HG02678 (cell line): Measurements from ENCODE around the gene CNTFR.

ENCODE experiments used
- ATAC-seq: cut with Tn5 transposase; IDR thresholded peaks from one replicate; pipeline ENCODE4 v1.9.1; 2021; ENCODE audit warnings: mild to moderate bottlenecking, moderate library complexity; ENCODE audit not compliant: unreplicated experiment

Gene CNTFR

DNA sequence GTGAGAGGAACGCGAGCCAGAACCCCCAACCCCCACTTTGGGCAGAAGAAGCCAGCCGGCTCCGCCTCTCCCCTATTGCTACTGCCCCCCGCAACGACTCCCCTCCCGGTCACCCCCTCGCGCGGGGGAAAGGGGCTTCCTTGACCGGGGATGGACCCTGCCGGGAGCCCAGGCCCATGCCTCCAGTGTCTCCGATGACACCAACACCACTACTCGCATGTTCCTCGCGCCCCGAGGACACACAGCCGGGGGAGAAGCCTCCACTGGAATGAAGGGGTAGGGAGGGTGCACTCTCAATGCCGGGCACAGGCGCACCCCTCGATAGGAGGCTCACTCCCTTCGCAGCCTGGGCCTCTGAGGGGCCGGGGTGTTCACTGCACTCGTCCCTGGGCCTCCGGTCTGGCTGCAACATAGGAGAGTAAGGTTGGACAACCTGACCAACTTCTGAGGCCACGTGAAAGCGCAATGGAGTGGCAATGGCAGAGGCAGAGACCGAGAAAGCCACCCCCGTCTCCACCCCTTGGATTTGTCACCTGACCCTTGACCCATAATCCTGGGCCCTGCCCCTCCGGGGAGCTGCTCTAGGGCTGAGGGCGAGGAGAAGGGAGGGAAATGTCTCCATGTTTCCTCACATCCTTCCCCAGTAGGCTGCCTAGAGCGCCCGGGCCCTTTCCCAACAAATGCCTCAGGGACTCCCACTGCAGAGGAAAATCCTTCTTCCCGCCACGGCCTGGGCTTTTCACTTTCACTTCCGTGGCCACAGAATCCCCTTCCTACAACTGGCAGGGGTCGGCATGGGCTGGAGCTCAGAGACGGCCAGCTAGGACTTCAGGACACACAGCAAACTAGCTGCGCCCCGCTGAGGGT, 1.1 kb upstream of the CNTFR start:
- ATAC-seq = no peak

DNA sequence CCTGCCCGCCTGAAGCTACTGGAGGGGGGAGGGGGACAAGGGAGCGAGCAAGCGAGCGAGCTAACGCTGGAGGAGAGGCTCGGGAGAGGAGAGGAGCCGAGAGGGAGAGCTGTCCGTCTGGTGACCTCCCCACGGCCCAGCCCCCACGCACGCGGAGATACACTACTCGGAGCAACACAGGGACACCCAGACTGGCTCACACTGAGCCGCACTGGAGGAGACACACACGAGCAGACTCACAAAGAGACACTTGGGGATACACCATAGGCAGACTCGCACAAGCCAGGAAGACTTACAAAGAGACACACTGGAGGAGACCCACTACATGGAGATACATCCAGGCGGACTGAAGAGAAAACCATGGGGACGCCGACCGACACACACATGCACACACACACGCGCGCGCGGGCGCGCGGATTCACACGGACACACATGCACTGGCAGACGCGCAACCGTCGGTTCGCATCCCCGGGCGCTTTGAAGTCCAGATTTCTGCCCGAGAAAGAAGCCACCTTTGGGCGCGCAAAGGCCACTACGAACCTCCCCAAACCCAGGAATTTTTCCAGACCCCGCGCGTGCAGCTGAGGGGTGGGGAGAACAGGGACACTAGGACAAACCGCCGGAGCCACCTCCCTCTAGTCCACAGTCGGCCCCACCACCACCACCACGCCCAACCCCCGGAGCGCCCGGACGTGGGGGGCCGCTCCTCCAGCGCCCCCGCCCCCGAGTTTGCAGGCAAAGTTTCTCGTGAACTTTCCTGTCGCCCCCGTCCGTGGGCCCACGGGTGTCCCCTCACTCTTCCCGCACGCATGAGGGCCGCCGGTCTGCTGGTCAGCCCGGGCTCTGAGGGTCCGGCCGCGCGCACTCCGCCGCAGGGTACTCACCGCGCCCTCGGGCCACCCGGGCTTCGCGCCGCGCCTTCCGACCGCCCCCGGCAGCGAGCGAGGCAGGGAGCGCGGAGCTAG, 571 bp downstream of the CNTFR start:
- no peak for ATAC-seq

DNA sequence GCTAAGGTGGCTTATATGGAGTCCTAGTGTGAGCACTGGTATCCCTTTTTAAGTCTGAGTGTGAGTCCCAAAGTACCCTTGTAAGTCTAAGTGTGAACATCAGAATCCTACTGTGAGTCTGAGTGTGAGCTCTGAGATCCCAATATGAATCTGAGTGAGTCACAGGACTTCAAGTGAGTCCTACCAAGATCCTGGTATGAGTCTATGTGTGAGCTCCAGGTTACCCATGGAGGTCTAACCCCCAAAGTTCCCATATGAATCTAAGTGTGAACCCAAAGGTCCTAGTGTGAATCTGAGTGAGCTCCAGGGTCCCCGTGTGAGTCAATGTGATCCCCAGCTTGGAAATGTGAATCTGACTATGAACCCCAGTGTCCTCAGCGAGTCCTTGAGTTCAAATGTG, 2.3 kb downstream of the CNTFR start:
- ATAC-seq = no peak

DNA sequence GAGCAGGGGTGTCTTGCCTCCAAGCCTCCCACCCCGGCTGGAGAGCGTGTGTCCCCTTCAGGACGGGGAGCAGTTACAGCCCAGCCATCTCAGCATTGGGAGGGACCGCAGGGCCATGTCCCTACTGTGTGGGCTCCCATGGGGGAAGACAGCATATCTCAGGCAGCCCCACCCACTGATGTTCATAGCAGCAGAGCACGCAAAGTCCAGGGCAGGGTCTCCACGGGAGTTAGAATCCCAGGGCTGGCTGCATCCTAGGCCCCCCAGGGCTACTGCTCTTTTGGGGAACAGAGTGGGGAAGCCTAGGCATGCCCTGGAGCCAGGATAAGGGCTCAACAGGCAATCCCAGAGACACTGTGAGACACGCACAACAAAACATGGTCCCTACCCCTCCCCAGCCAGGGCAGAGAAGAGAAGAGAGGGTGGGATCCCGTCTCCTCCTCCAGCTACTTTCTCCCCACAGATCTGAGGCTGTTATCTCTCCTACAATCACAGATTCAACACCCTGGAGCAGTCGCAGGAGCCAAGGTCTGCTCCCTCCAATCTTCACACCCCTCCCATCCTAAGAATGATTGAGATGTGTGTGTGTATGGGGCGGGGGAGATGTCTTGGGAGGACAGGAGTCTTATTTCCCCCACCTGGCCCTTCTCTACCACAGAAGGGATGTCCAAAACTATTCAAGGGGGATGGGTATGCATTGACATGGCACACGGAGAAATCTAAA, 3.4 kb downstream of the CNTFR start:
- ATAC-seq = no peak

DNA sequence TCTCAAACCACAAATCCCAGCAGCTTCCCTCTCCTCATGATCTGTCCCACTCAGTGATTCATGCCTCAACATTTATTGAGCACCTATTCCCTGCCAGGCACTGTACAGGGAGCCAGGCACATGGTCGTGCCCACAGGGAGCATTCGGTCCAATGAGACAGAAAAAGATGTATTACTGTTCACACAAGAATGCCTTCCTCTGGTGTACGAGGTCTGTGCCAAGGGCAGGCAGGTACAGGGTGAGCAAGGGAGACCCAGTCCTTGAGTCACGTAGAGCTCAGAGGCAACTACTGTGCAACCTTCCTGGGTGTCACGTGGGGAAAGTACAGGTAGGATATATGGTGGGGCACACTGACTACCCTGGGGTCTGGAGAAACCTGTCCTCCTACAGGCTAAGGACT, 4.6 kb downstream of the CNTFR start:
- ATAC-seq = no peak

DNA sequence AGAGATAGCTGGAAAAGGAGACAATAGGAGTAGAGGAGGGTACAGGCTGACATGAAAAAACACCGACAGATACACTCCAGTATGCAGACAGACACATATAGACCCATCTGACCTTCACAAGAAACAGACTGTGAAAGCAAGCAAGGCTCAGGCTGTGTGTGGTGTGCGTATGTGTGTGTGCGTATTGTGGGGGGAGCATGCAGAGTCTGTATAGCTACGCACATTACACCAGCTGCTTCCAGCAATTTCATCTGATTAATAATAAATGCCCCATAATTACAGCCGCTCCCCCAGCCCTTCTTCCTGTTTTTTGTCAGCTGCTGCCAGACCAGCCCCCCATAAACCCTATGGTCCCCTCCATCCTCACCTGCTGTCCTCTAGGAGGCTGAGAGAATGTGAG, 6.7 kb downstream of the CNTFR start:
- no peak for ATAC-seq

- no peak for ATAC-seq
Measured at GRCh38 chr9:34581318-34581717, 8.2 kb downstream of the CNTFR start.

DNA sequence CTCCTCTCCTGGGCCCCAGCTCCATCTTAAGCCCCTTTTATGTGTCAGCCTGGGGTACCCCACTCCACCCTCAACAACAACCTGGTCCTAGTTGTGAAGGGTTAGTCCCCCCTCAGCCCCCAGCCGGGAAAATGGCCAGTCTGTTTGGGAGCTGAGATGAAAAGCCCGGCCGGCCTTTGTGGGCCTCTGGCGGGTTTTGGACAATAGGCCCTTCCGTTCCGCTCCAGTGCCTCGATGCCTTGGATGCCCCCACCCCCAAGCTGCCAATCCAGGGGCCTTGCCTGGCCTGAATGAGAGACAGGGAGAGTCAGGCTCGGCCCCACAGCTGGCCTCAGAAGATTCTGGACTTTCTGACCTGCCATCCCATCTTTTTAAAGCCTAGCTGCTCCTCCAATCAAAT, 9.2 kb downstream of the CNTFR start:
- ATAC-seq = no peak

GRCh38 chr9:34579808-34580163, 9.7 kb downstream of the CNTFR start:
- ATAC-seq = no peak

GRCh38 chr9:34579104-34579807, 10.3 kb downstream of the CNTFR start:
- no peak for ATAC-seq

GRCh38 chr9:34578241-34579103, 11.1 kb downstream of the CNTFR start:
- ATAC-seq = no peak

- ATAC-seq = no peak
Measured at GRCh38 chr9:34577400-34578240, 11.9 kb downstream of the CNTFR start.

- ATAC-seq = no peak
Measured at GRCh38 chr9:34576597-34577399, 12.7 kb downstream of the CNTFR start.

- no peak for ATAC-seq
Measured at GRCh38 chr9:34575862-34576596, 13.5 kb downstream of the CNTFR start.

- ATAC-seq = no peak
Measured at GRCh38 chr9:34575241-34575640, 14.3 kb downstream of the CNTFR start.

DNA sequence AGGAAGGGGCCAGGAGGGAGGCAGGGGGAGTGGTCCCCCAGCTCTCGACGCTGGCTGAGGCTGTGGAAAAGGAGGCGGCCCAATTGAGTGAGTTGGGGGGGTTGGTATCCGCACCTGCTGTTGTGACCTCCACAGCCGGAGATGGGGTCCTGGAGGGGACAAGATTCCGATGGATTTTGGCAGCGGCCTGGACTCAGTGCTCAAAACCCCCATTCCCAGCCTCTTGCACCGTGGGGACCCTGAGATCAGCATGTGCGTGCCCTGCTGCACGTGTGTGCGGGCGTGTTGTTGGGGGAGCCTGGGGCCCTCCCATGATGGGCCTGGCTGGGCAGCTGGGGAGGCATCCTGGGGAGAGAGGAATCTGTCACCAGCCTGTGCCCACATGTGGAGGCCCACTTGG, 15.0 kb downstream of the CNTFR start:
- ATAC-seq = no peak

DNA sequence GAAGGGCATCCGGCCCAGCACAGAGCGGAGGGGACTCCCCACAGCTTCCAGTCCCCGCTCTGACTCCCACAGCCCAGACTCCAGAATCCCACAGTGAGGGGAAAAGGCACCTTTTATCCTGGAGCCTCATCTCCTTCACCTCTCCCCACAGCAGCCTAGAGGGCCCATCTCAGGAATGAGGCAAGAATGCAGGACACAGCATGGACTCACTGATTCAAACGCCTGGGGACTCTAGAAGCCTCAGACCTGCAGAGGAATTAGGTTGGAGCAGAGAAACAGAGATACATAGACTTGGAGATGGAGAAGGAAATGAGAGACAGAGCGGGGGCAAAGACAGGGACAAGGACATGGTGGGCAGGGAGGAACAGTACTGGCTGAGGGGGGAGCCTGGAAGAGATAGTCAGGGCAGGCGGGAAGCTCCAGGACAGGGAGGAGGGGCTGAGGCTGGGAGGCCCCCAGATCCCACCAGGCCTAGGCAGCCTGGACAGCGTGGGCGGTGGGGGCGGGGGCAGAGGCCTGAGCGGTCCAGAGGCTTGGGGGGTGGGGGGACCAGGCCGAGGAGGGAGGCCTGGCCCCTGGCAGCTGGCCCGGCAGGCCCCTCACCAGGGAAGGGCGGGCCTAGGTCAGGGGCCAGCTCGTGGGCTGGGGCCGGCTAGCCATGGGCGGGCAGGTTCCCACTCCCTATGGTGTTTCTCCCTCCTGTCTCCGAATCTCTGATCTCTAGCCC, 15.8 kb downstream of the CNTFR start:
- no peak for ATAC-seq
